Measurements from ENCODE around the gene TAPT1. TPM values are rescaled to one million over a fixed set of nuclear protein-coding genes. Genes with fewer than 3 reads are reported as not detected.

The TAPT1 gene
- total RNA-seq, 1 donor from 2014 or later = 32.9 TPM

- Mint-ChIP-seq H3K4me3 (ENCODE audit: low read depth) (no peak overlapping the region), H3K4me1 (ENCODE audit: low read depth) (no peaks in the 10 kb centered on the region), H3K27ac (no peak overlapping the region), H3K27me3 (ENCODE audit: low read depth) (peaks cover 2% of the 10 kb centered on the region), H3K36me3 (ENCODE audit: low read depth) (no peaks in the 10 kb centered on the region), H3K9me3 (no peaks in the 10 kb centered on the region)
- intact Hi-C loops (cut with micrococcal nuclease) = no loop called here
- DNase-seq (ENCODE audit: low spot score) = no peak
Observed at GRCh38 chr4:16116019-16116418, 110.3 kb downstream of the TAPT1 start.

- Mint-ChIP-seq H3K27me3 (ENCODE audit: low read depth) (peaks cover 2% of the 10 kb centered on the region), H3K4me3 (ENCODE audit: low read depth) (no peak overlapping the region), H3K27ac (no peak overlapping the region), H3K36me3 (ENCODE audit: low read depth) (no peaks in the 10 kb centered on the region), H3K9me3 (no peaks in the 10 kb centered on the region), H3K4me1 (ENCODE audit: low read depth) (no peaks in the 10 kb centered on the region)
- no peak for DNase-seq (ENCODE audit: low spot score)
- intact Hi-C loops (cut with micrococcal nuclease) = no loop called here
Observed at GRCh38 chr4:16114546-16114945, 111.7 kb downstream of the TAPT1 start.

DNA sequence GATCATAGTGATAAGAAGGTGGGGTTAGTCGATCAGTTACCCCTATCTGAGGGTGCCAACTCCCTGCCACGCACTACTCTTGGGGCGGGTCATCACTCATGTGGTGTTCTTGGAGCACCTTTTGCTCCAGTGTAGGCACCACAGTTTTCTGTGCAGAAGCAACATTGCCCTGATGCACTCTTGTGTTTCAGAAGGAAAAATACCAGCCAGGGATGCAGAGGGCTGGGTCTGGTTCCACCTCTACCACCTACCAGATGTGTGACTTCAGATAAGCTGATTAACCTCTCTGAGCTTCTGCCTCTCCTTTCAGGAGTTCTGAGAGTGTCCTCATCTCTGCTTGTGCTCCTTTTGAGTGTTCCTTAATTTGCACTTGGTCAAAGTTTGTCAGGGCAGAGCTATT lies 112.5 kb downstream of the TAPT1 start:
- no peak overlapping the region for H3K27ac Mint-ChIP-seq
- DNase-seq (ENCODE audit: low spot score) = no peak
- no peaks in the 10 kb centered on the region for H3K9me3 Mint-ChIP-seq
- no peaks in the 10 kb centered on the region for H3K27me3 Mint-ChIP-seq (ENCODE audit: low read depth)
- intact Hi-C loops (cut with micrococcal nuclease) = no loop called here
- H3K36me3 Mint-ChIP-seq (ENCODE audit: low read depth) = no peaks in the 10 kb centered on the region
- no peaks in the 10 kb centered on the region for H3K4me1 Mint-ChIP-seq (ENCODE audit: low read depth)
- H3K4me3 Mint-ChIP-seq (ENCODE audit: low read depth) = no peak overlapping the region

DNA sequence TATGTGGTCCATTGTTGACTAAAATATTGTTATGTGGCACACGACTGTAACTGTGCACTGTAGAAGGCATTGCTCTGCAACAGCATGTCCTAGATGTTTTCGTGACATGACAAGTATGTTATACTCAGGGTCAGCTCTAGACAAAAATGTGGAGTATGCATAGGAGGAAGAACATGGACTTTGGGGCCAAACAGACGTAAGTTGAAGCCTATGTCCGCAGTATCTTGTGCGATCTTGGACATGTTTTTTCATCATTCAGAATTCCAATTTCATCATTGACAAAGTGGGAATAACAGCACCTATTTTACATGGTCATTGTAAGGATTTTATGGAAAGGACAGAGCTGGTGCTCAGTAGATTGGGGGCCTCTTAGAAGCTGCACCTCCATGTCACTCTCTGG lies 114.7 kb downstream of the TAPT1 start:
- Mint-ChIP-seq H3K27ac (no peak overlapping the region), H3K4me1 (ENCODE audit: low read depth) (no peaks in the 10 kb centered on the region), H3K4me3 (ENCODE audit: low read depth) (no peak overlapping the region), H3K27me3 (ENCODE audit: low read depth) (no peaks in the 10 kb centered on the region), H3K36me3 (ENCODE audit: low read depth) (no peaks in the 10 kb centered on the region), H3K9me3 (no peaks in the 10 kb centered on the region)
- intact Hi-C loops (cut with micrococcal nuclease) = no loop called here
- no peak for DNase-seq (ENCODE audit: low spot score)

DNA sequence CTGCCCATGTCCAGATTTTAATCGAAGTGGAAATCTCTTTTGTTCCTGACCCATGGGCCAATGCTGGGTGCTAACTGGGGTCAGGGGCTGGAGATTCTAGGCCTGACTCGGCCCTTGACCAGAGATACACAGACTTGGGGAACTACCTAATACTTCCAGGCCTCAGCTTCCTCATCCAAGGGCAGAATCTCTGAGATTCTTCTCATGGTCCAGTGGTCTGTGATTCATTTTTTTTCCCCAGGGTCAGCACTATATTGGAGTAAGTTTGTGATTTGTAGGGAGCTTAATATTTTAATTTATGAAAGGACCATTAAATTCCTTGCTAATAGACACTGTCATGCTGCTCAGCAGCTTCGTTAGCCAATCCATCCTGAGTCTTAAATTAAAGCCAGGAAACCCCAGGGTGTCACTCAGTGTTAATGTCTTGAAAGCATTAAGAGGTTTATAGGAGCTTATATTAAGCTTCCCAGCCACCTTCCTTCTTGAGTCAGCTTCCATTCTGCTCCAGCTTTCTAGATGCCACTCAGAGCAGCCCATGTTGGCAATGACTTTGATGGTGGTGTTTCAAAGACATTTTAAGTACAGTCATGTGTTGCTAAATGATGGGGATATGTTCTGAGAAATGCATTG lies 115.5 kb downstream of the TAPT1 start:
- no peaks in the 10 kb centered on the region for H3K9me3 Mint-ChIP-seq
- DNase-seq (ENCODE audit: low spot score) = no peak
- intact Hi-C loops (cut with micrococcal nuclease) = no loop called here
- no peak overlapping the region for H3K4me3 Mint-ChIP-seq (ENCODE audit: low read depth)
- H3K27ac Mint-ChIP-seq = no peak overlapping the region
- no peaks in the 10 kb centered on the region for H3K27me3 Mint-ChIP-seq (ENCODE audit: low read depth)
- no peaks in the 10 kb centered on the region for H3K4me1 Mint-ChIP-seq (ENCODE audit: low read depth)
- H3K36me3 Mint-ChIP-seq (ENCODE audit: low read depth) = no peaks in the 10 kb centered on the region

Other genes with a start within 250 kb of the TAPT1 start
- gene PROM1, start 142.4 kb downstream of the TAPT1 start, total RNA-seq = 0.46 and 0.64 TPM in 2 replicates

All from activated T-helper 2 cell treated with anti-CD3 and anti-CD28 coated beads, Interferon-gamma antibody, Interleukin-2, Interleukin-4, amounts not matched to agents 10 μg/mL and 5 μg/mL and 100 μg/mL, durations not matched to agents 14 hours and 24 hours and 36 hours (primary cell).